K562 (cell line): Measurements from ENCODE around the gene PNPLA2. TPM values are rescaled to one million over a fixed set of nuclear protein-coding genes. Genes with fewer than 3 reads are reported as not detected.

Experiments used
- SREBF2 ChIP-seq: sonication (generic); formaldehyde crosslinking; IDR thresholded peaks from 2 replicates; pipeline ENCODE4 v1.4.0; 2020; ENCODE audit warnings: mild to moderate bottlenecking, missing genetic modification reagents
- TAL1 ChIP-seq: fragments of 450-650 bp; IDR thresholded peaks from 2 replicates; pipeline ENCODE4 v1.6.1; 2016; ENCODE audit warnings: mild to moderate bottlenecking
- TFAM ChIP-seq: fragments of 250-450 bp; sonication (Bioruptor Pico); conservative IDR thresholded peaks from 2 replicates; pipeline ENCODE4 v1.5.0; 2021; ENCODE audit warnings: mild to moderate bottlenecking, moderate library complexity
- ZBTB40 ChIP-seq, 2 experiments: fragments of 450-650 bp in 1 of 2; sonication (generic) in 1 of 2; formaldehyde crosslinking in 1 of 2; IDR thresholded peaks; 2 replicates each; pipeline versions ENCODE4 v1.7.1 to v1.9.0; 2016 to 2022; ENCODE audit warnings: inconsistent platforms in 1 of 2, mild to moderate bottlenecking in 1 of 2, missing genetic modification reagents in 1 of 2
- ZFP30 ChIP-seq: fragments of 250-450 bp; sonication (Bioruptor Pico); IDR thresholded peaks from 2 replicates; pipeline ENCODE4 v1.8.0; 2022; ENCODE audit warnings: moderate library complexity, mild to moderate bottlenecking, inconsistent platforms, borderline replicate concordance
- ZNF263 ChIP-seq: sonication (generic); formaldehyde crosslinking; IDR thresholded peaks from 2 replicates; pipeline ENCODE4 v1.8.0; 2022; ENCODE audit warnings: mild to moderate bottlenecking, missing genetic modification reagents, borderline replicate concordance
- ZNF655 ChIP-seq: fragments of 250-450 bp; sonication (Bioruptor Pico); IDR thresholded peaks from 2 replicates; pipeline ENCODE4 v1.5.0; 2021
- ZNF695 ChIP-seq: fragments of 450-650 bp; formaldehyde crosslinking; IDR thresholded peaks from 2 replicates; pipeline ENCODE4 v1.4.0; 2020; ENCODE audit warnings: mild to moderate bottlenecking, moderate library complexity
- polyA plus RNA-seq, 8 experiments: library from polyadenylated mRNA; depleted of rRNA in 4 of 8; stranded (reverse) in 5 of 8; unstranded in 3 of 8; fragments of >200 nt; fragmentation: Nextera tagmentation in 2 of 8; fragmentation: Illumina TruSeq in 1 of 8; extraction: Ambion mirVana in 2 of 8; extraction: Trizol in 1 of 8; gene quantifications; 2 replicates each; pipeline versions ENCODE4 v1.2.1 to v1.2.3, GENCODE V29; 2011 to 2014; ENCODE audit warnings: inconsistent platforms in 1 of 8, missing spikeins in 1 of 8
- total RNA-seq, 7 experiments: library from RNA; depleted of rRNA in 6 of 7; stranded (reverse); fragments of >200 nt in 6 of 7; fragmentation: Illumina TruSeq in 2 of 7; extraction: Trizol in 2 of 7; gene quantifications; 2 replicates each; pipeline versions ENCODE4 v1.2.1 to v1.2.3, GENCODE V29; 2011 to 2021; ENCODE audit warnings: low replicate concordance in 1 of 7
- TF ChIP-seq, protein P1 (sequence below), 2 experiments: fragments of 450-650 bp in 1 of 2; IDR thresholded peaks; 2 replicates each; pipeline ENCODE4 v1.6.1; 2011 to 2017; ENCODE audit warnings: low read depth in 2 of 2, antibody characterized with exemption in 1 of 2, borderline replicate concordance in 1 of 2, low read length in 1 of 2, mild to moderate bottlenecking in 1 of 2, mixed read lengths in 1 of 2; ENCODE audit not compliant: control insufficient read depth in 1 of 2
- TF ChIP-seq, protein P2 (sequence below): sonication (generic); formaldehyde crosslinking; IDR thresholded peaks from 2 replicates; pipeline ENCODE4 v1.8.0; 2022; ENCODE audit warnings: mild to moderate bottlenecking, missing genetic modification reagents
- TF ChIP-seq, protein P3 (sequence below): fragments of 450-650 bp; IDR thresholded peaks from 2 replicates; pipeline ENCODE4 v1.6.1; 2016; ENCODE audit warnings: low read depth, mild to moderate bottlenecking, moderate library complexity

PNPLA2 gene
- total and polyA plus RNA-seq, 9 of the 15 experiments (the other 6 are each of a cell fraction or from before 2014, with no cell fraction given) = 0.39 to 87.1 (median 8.4) TPM

DNA sequence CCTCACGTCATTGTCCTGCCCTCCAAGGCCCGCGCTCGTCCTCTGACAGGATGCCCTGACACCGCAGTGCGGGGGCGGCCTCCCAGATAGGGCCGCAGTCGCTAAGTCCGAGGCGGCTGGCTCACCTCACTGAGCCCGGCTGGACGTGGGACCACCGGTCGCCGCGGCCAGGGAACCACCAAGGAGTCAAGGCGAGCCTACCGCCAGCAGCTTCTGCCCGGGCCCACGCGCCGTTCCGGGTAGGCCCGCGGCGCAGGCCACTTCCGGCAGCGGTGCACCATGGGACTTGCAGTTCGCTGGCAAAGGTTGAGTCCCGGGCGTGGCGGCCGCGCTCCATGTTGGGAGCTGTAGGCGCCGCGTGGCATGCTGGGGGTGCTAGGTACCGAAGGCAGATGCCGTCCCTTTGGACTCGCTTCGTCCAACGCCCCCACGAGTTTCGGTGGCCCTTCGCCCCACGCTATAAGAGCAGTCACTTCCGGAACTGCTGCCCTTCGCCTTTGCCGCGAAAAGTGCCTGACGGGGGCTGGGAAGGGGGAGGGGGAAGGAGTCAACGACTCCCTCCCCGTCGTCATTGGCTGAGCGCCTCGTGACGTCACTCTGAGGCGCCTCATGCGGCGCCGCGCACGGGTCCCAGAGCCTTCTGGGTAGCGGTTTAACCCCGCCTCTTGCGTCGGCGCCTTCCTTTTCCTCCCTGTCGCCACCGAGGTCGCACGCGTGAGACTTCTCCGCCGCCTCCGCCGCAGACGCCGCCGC, 9.3 kb upstream of the PNPLA2 start, which contains the start of gene RPLP2 (continued):
- TF ChIP-seq, protein P1, sequence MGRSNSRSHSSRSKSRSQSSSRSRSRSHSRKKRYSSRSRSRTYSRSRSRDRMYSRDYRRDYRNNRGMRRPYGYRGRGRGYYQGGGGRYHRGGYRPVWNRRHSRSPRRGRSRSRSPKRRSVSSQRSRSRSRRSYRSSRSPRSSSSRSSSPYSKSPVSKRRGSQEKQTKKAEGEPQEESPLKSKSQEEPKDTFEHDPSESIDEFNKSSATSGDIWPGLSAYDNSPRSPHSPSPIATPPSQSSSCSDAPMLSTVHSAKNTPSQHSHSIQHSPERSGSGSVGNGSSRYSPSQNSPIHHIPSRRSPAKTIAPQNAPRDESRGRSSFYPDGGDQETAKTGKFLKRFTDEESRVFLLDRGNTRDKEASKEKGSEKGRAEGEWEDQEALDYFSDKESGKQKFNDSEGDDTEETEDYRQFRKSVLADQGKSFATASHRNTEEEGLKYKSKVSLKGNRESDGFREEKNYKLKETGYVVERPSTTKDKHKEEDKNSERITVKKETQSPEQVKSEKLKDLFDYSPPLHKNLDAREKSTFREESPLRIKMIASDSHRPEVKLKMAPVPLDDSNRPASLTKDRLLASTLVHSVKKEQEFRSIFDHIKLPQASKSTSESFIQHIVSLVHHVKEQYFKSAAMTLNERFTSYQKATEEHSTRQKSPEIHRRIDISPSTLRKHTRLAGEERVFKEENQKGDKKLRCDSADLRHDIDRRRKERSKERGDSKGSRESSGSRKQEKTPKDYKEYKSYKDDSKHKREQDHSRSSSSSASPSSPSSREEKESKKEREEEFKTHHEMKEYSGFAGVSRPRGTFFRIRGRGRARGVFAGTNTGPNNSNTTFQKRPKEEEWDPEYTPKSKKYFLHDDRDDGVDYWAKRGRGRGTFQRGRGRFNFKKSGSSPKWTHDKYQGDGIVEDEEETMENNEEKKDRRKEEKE (IDR thresholded peaks at IDR 0.05; ENCODE audit: borderline replicate concordance in 1 of 2, control insufficient read depth in 1 of 2, low read depth in 2 of 2, low read length in 1 of 2) = no peak
- TF ChIP-seq TFAM (no peak), ZNF263 (no peak), ZFP30 (no peak), ZNF695 (no peak), TAL1 (no peak), ZNF655 (CRISPR knock-in tag) (no peak), ZBTB40 (IDR thresholded peaks at IDR 0.05) (peak; percentile 96), ZBTB40 (CRISPR knock-in tag; IDR thresholded peaks at IDR 0.05) (no peak), SREBF2 (CRISPR knock-in tag) (no peak)
- TF ChIP-seq, protein P2, sequence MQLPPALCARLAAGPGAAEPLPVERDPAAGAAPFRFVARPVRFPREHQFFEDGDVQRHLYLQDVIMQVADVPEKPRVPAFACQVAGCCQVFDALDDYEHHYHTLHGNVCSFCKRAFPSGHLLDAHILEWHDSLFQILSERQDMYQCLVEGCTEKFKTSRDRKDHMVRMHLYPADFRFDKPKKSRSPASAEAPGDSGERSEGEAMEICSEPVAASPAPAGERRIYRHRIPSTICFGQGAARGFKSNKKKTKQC (CRISPR knock-in tag) = peak; percentile 69
- TF ChIP-seq, protein P3, sequence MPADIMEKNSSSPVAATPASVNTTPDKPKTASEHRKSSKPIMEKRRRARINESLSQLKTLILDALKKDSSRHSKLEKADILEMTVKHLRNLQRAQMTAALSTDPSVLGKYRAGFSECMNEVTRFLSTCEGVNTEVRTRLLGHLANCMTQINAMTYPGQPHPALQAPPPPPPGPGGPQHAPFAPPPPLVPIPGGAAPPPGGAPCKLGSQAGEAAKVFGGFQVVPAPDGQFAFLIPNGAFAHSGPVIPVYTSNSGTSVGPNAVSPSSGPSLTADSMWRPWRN = peak; percentile 11; the same call in 1 of the 2 replicates
